A549 (cell line): ENCODE measurements around the gene PRTFDC1.

Experiments used
- BHLHE40 ChIP-seq: IDR thresholded peaks from 2 replicates; pipeline ENCODE4 v1.6.1; 2012; ENCODE audit warnings: low read depth, low read length, inconsistent platforms
- JUNB ChIP-seq: fragments of >200 bp; sonication (Bioruptor Twin); formaldehyde crosslinking; IDR thresholded peaks from 2 replicates; pipeline ENCODE4 v1.6.1; 2016
- POLR2A ChIP-seq: IDR thresholded peaks from 2 replicates; pipeline ENCODE4 v1.6.1; 2012; ENCODE audit warnings: mild to moderate bottlenecking, low read length
- RAD21 ChIP-seq, 2 experiments: fragments of >200 bp in 1 of 2; sonication (Bioruptor Twin) in 1 of 2; formaldehyde crosslinking in 1 of 2; IDR thresholded peaks in 1 of 2; conservative IDR thresholded peaks in 1 of 2; 2 replicates in 1 of 2; 3 replicates in 1 of 2; pipeline ENCODE4 v1.6.1; 2012 to 2018; ENCODE audit warnings: inconsistent platforms in 1 of 2
- RFX5 ChIP-seq: fragments of 450-650 bp; IDR thresholded peaks from 2 replicates; pipeline ENCODE4 v1.7.1; 2014; ENCODE audit warnings: antibody characterized with exemption, mild to moderate bottlenecking, moderate library complexity
- TF ChIP-seq, protein P1 (sequence below): fragments of 200-600 bp; sonication (generic); IDR thresholded peaks from 2 replicates; pipeline ENCODE4 v1.6.1; 2016; ENCODE audit warnings: antibody characterized with exemption, mild to moderate bottlenecking, moderate library complexity
- TF ChIP-seq, protein P2 (sequence below): fragments of >200 bp; sonication (Bioruptor Twin); formaldehyde crosslinking; IDR thresholded peaks from 3 replicates; pipeline ENCODE4 v1.5.1; 2016

DNA sequence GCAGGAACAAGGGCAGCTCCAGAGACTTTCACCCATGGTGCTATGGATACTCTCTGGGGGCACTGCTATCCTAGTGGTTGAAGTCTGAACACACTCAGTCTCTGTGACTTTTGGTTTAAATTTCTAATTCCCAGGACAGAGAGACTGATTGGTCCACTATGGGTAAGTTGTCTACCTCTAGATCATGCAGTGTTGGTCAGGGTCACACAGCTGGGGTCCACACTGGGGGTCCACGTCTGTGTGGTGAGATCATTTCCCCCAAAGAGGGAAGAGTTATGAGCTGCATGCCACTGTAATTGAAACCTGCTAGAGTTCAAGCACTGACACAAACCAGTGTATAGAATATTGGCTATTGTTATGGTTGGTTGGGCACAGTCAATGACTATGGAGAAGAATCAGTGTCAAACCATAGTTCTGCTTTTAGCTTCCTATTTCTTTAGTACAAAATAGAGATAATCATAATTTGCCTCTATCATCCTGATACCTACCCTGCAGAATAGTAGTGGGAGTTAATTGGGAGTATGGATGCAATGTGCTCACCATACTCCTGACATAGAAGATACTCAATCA is 101.6 kb downstream of the PRTFDC1 start:
- TF ChIP-seq RAD21 (conservative IDR thresholded peaks at IDR 0.05 in 1 of 2, IDR thresholded peaks at IDR 0.05 in 1 of 2) (no peak), BHLHE40 (no peak), POLR2A (no peak), JUNB (no peak), RFX5 (no peak)
- TF ChIP-seq, protein P1, sequence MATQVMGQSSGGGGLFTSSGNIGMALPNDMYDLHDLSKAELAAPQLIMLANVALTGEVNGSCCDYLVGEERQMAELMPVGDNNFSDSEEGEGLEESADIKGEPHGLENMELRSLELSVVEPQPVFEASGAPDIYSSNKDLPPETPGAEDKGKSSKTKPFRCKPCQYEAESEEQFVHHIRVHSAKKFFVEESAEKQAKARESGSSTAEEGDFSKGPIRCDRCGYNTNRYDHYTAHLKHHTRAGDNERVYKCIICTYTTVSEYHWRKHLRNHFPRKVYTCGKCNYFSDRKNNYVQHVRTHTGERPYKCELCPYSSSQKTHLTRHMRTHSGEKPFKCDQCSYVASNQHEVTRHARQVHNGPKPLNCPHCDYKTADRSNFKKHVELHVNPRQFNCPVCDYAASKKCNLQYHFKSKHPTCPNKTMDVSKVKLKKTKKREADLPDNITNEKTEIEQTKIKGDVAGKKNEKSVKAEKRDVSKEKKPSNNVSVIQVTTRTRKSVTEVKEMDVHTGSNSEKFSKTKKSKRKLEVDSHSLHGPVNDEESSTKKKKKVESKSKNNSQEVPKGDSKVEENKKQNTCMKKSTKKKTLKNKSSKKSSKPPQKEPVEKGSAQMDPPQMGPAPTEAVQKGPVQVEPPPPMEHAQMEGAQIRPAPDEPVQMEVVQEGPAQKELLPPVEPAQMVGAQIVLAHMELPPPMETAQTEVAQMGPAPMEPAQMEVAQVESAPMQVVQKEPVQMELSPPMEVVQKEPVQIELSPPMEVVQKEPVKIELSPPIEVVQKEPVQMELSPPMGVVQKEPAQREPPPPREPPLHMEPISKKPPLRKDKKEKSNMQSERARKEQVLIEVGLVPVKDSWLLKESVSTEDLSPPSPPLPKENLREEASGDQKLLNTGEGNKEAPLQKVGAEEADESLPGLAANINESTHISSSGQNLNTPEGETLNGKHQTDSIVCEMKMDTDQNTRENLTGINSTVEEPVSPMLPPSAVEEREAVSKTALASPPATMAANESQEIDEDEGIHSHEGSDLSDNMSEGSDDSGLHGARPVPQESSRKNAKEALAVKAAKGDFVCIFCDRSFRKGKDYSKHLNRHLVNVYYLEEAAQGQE: no peak
- TF ChIP-seq, protein P2, sequence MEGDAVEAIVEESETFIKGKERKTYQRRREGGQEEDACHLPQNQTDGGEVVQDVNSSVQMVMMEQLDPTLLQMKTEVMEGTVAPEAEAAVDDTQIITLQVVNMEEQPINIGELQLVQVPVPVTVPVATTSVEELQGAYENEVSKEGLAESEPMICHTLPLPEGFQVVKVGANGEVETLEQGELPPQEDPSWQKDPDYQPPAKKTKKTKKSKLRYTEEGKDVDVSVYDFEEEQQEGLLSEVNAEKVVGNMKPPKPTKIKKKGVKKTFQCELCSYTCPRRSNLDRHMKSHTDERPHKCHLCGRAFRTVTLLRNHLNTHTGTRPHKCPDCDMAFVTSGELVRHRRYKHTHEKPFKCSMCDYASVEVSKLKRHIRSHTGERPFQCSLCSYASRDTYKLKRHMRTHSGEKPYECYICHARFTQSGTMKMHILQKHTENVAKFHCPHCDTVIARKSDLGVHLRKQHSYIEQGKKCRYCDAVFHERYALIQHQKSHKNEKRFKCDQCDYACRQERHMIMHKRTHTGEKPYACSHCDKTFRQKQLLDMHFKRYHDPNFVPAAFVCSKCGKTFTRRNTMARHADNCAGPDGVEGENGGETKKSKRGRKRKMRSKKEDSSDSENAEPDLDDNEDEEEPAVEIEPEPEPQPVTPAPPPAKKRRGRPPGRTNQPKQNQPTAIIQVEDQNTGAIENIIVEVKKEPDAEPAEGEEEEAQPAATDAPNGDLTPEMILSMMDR: no peak
